Measurements from ENCODE around the gene TFAP2B.

Gene TFAP2B

DNA sequence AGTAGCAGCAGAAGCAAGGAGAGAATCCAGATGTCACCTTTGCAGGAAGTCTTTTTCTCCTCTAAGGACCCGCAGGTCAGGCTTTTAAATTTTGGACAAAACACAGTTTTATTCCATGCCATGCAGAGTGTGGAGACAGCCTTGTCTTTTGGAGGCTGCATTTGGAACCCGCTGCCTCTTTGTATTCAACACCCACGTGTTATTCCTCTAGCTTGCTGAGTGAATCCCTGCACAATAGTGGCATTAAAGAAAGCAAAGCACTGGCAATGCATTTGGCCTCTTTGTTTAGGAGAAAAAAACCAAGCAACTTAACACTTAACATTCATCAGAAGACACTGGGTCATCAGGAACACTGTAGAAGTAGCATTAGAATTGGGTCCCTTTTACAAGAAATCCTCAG is 43.5 kb downstream of the TFAP2B start:
- Histone ChIP-seq H3K36me3 (ENCODE audit: control insufficient read depth, insufficient read depth, low read length) (no peaks in the 10 kb centered on the region), H3K4me1 (ENCODE audit: control insufficient read depth, insufficient read depth, low read length) (no peaks in the 10 kb centered on the region), H3K27me3 (ENCODE audit: control insufficient read depth, insufficient read depth, low read length) (no peaks in the 10 kb centered on the region), H3K4me3 (ENCODE audit: low read length) (no peak overlapping the region), H3K27ac (ENCODE audit: low read depth, low read length) (no peak overlapping the region), H3K9ac (ENCODE audit: low read length) (no peak overlapping the region)

DNA sequence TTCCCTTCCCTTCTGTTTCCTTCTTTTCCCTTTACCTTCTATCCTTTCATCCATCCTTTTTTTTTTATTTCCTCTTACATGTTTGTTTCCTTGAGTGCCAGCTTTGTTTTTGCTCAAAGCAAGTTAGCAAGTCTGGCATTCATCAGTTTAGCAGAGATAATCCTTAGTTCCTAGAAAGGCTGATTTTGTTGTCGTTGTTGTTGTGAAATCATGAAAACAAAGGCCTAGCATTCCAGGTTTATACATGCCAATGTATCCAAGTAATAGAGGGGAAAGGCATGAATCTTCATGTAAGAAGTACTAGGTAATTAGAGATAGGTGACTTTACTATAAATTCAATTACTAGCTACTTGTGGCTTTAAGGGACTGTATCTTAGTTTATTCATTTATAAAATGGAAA is 45.9 kb downstream of the TFAP2B start:
- no peaks in the 10 kb centered on the region for H3K36me3 ChIP-seq (ENCODE audit: control insufficient read depth, insufficient read depth, low read length)
- no peak overlapping the region for H3K9ac ChIP-seq (ENCODE audit: low read length)
- H3K4me3 ChIP-seq (ENCODE audit: low read length): no peak overlapping the region

DNA sequence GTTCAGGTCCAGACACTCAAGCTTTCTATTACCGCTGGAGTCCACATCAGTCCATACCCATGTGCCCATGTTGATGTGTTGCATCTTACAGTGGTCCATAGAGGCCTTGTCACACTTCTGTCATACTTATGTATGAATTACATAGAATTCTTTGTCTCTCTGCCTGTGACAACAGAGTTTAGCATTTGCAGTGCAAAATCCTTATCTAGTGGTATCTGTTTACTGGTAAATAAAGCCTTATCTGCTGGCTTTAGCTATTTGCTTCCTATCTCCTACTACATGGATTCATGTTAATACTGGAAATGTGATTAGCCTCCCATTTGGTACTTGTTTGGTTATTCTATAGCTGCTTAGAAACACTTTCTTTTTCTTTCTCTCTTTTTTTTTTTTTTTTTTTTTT is 49.8 kb downstream of the TFAP2B start:
- no peaks in the 10 kb centered on the region for H3K4me1 ChIP-seq (ENCODE audit: control insufficient read depth, insufficient read depth, low read length)
- no peak overlapping the region for H3K9ac ChIP-seq (ENCODE audit: low read length)
- H3K27me3 ChIP-seq (ENCODE audit: control insufficient read depth, insufficient read depth, low read length): no peaks in the 10 kb centered on the region
- H3K4me3 ChIP-seq (ENCODE audit: low read length): no peak overlapping the region
- H3K27ac ChIP-seq (ENCODE audit: low read depth, low read length): no peak overlapping the region
- no peaks in the 10 kb centered on the region for H3K36me3 ChIP-seq (ENCODE audit: control insufficient read depth, insufficient read depth, low read length)

More for the DNA sequence above, 45.9 kb downstream of the TFAP2B start:
- Histone ChIP-seq H3K27me3 (ENCODE audit: control insufficient read depth, insufficient read depth, low read length) (no peaks in the 10 kb centered on the region), H3K4me1 (ENCODE audit: control insufficient read depth, insufficient read depth, low read length) (no peaks in the 10 kb centered on the region), H3K27ac (ENCODE audit: low read depth, low read length) (no peak overlapping the region)

DNA sequence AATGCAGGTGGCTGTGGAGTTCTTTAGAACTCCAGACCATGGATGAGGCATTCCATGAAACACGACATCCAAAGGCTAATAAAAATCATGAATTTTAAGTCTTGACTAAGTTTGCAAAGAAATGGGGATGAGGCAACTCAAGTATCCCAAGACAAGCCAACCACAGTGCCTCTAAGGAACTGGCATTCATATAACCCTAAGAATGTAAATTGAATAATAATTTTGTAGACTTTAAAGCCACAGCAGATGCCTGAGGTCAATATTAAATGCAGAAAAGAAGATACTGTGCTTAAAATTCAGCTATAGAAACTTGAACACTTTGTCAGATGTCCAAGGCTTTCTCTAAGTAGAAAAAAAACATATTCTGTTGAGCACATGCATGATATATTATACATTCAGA is 54.5 kb downstream of the TFAP2B start:
- Histone ChIP-seq H3K27ac (ENCODE audit: low read depth, low read length) (no peak overlapping the region), H3K9ac (ENCODE audit: low read length) (no peak overlapping the region), H3K36me3 (ENCODE audit: control insufficient read depth, insufficient read depth, low read length) (no peaks in the 10 kb centered on the region), H3K4me1 (ENCODE audit: control insufficient read depth, insufficient read depth, low read length) (no peaks in the 10 kb centered on the region), H3K27me3 (ENCODE audit: control insufficient read depth, insufficient read depth, low read length) (no peaks in the 10 kb centered on the region), H3K4me3 (ENCODE audit: low read length) (no peak overlapping the region)

DNA sequence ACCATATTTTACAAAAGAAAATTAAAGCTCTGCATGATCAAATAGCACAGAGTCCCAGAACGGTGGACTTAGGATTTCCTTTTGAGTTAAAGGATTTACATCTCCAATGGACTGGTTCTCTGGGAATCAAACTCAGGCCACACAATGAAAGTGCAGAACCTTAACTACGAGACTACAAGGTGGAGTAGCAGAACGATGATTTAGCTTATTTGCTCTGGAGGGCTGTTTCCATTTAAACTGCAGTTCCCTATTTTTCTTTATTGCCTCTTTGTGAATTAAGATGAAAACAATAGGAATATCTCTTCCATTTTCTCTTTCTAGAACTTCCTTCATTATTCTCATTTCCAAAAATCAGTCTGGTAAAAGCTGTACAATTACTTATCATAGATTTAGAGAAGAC is 65.7 kb downstream of the TFAP2B start:
- H3K4me3 ChIP-seq (ENCODE audit: low read length): no peak overlapping the region
- H3K4me1 ChIP-seq (ENCODE audit: control insufficient read depth, insufficient read depth, low read length): no peaks in the 10 kb centered on the region
- H3K9ac ChIP-seq (ENCODE audit: low read length): no peak overlapping the region
- no peak overlapping the region for H3K27ac ChIP-seq (ENCODE audit: low read depth, low read length)
- H3K27me3 ChIP-seq (ENCODE audit: control insufficient read depth, insufficient read depth, low read length): no peaks in the 10 kb centered on the region
- H3K36me3 ChIP-seq (ENCODE audit: control insufficient read depth, insufficient read depth, low read length): no peaks in the 10 kb centered on the region

DNA sequence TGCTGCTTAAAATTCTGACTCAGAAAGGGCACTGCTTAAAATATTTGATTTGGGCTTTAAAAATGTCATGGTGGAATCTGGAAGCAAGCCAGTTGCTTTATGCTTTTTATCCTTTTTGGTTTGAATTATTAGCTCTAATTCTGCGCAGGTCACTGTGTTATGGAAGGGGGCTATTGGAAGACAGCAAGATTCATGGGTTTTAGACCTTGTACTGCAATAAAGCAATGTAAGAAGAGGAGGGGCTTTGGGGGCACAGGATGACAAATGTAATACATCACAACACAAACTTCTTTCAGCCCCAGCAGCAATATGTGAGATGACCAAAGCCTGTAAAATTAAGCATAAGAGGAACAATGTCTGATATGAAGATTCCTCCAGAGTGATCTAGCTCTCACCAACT is 68.4 kb downstream of the TFAP2B start:
- H3K9ac ChIP-seq (ENCODE audit: low read length): no peak overlapping the region

DNA sequence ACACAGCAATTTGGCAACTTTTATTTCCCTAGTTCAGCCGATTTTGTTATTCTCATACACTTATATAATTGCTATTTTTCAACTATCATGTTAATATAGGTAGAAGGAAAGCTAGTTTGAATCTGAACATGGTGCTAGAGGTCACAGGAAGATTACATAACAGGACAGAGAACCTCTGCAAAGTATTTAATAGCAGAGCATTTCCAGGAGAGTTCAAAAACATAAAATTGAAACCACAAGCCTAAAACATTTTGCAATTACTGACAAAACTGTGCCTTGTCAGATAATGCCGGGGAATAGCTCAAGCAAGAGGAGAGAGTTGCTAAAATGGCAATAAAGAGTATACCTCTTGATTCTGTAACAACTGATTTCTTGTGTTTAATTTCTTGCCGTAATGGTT is 70.8 kb downstream of the TFAP2B start:
- Histone ChIP-seq H3K9ac (ENCODE audit: low read length) (no peak overlapping the region), H3K36me3 (ENCODE audit: control insufficient read depth, insufficient read depth, low read length) (no peaks in the 10 kb centered on the region), H3K4me1 (ENCODE audit: control insufficient read depth, insufficient read depth, low read length) (no peaks in the 10 kb centered on the region), H3K27ac (ENCODE audit: low read depth, low read length) (no peak overlapping the region), H3K27me3 (ENCODE audit: control insufficient read depth, insufficient read depth, low read length) (no peaks in the 10 kb centered on the region), H3K4me3 (ENCODE audit: low read length) (no peak overlapping the region)

More for the DNA sequence above, 68.4 kb downstream of the TFAP2B start:
- no peaks in the 10 kb centered on the region for H3K4me1 ChIP-seq (ENCODE audit: control insufficient read depth, insufficient read depth, low read length)
- H3K27ac ChIP-seq (ENCODE audit: low read depth, low read length): no peak overlapping the region
- H3K4me3 ChIP-seq (ENCODE audit: low read length): no peak overlapping the region
- no peaks in the 10 kb centered on the region for H3K27me3 ChIP-seq (ENCODE audit: control insufficient read depth, insufficient read depth, low read length)
- H3K36me3 ChIP-seq (ENCODE audit: control insufficient read depth, insufficient read depth, low read length): no peaks in the 10 kb centered on the region

DNA sequence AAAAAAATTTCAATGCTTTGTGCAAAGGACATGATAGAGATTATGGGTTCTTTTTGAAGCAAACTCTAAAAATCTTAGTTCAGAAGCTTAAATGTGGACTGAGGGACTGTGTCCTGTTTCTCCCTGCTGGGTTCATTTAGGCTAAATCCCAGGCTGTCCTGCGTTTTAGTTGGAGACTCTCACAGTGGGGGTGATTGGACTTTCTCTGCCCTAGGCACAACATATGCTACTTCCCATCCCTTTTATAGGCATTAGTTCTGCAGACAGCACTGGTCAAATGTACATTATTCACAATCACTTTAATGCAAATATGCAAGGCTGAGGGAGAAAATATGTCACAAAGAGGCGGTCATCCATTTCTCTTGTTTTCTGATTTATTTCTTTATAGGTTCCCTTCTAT is 71.3 kb downstream of the TFAP2B start:
- H3K36me3 ChIP-seq (ENCODE audit: control insufficient read depth, insufficient read depth, low read length): no peaks in the 10 kb centered on the region
- H3K27ac ChIP-seq (ENCODE audit: low read depth, low read length): no peak overlapping the region
- H3K27me3 ChIP-seq (ENCODE audit: control insufficient read depth, insufficient read depth, low read length): no peaks in the 10 kb centered on the region
- H3K9ac ChIP-seq (ENCODE audit: low read length): no peak overlapping the region
- no peaks in the 10 kb centered on the region for H3K4me1 ChIP-seq (ENCODE audit: control insufficient read depth, insufficient read depth, low read length)
- H3K4me3 ChIP-seq (ENCODE audit: low read length): no peak overlapping the region

DNA sequence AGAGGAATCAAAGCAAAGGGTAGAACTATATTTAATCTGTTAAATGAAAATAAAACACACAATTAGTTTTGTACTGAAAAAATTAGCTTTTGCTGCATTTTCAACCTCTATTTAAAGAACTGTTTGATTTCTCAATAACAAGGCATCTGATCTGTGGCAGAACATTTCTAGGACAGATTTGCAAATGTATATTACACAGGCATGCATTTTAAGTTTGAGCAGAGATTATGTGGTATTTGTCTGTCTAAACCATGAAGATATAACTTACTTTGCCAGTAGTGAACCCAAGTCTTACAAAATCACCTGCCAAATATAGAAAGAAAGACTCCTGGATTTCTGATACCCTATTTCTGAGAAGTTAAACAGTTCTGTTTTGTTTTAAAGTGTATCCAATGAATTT is 71.9 kb downstream of the TFAP2B start:
- Histone ChIP-seq H3K9ac (ENCODE audit: low read length) (no peak overlapping the region), H3K36me3 (ENCODE audit: control insufficient read depth, insufficient read depth, low read length) (no peaks in the 10 kb centered on the region), H3K27me3 (ENCODE audit: control insufficient read depth, insufficient read depth, low read length) (no peaks in the 10 kb centered on the region), H3K4me3 (ENCODE audit: low read length) (no peak overlapping the region), H3K4me1 (ENCODE audit: control insufficient read depth, insufficient read depth, low read length) (no peaks in the 10 kb centered on the region), H3K27ac (ENCODE audit: low read depth, low read length) (no peak overlapping the region)

DNA sequence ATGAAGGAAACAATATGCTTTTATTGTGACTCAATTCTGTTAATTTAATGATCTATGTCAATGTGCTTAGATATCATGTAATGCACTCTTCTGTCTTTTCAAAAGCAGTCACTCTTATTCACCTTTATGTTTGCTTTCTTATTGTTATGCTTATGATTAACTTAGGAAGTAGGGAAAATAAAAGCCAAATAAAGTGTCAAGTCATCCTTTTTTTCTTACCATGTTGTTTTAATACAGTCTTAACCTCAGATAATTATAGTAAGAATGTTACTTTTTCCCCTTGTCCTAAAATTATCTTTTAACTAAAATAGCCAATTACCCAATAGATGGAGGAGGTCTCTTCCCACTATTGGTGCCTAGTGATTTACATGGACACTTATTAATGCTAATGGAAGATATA is 72.6 kb downstream of the TFAP2B start:
- Histone ChIP-seq H3K36me3 (ENCODE audit: control insufficient read depth, insufficient read depth, low read length) (no peaks in the 10 kb centered on the region), H3K4me3 (ENCODE audit: low read length) (no peak overlapping the region), H3K9ac (ENCODE audit: low read length) (no peak overlapping the region), H3K27me3 (ENCODE audit: control insufficient read depth, insufficient read depth, low read length) (no peaks in the 10 kb centered on the region), H3K27ac (ENCODE audit: low read depth, low read length) (no peak overlapping the region), H3K4me1 (ENCODE audit: control insufficient read depth, insufficient read depth, low read length) (no peaks in the 10 kb centered on the region)
